ENCODE results near the gene KIAA1958. TPM values are rescaled to one million over a fixed set of nuclear protein-coding genes. Genes with fewer than 3 reads are reported as not detected.
A peak's percentile ranks its signal among the peaks of the same experiment; 100 is the strongest.

KIAA1958 gene
- total RNA-seq, 1 donor from 2014 or later = 26.9 TPM

GRCh38 chr9:112489876-112490666 lies 3.4 kb downstream of the KIAA1958 start:
- Mint-ChIP-seq H3K9me3 (peaks cover 25% of the 10 kb centered on the region), H3K4me3 (peak overlapping the region; percentile 24), H3K36me3 (peaks cover 29% of the 10 kb centered on the region), H3K27me3 (ENCODE audit: low read depth) (no peaks in the 10 kb centered on the region), H3K27ac (peak overlapping the region; percentile 88), H3K4me1 (peaks cover 39% of the 10 kb centered on the region)
- DNase-seq (ENCODE audit: low spot score in 2 of 2, unreplicated experiment in 2 of 2) = no peak
- no peak for TF ChIP-seq CTCF (IDR thresholded peaks at IDR 0.05; ENCODE audit: unreplicated experiment)

- no peak for DNase-seq (ENCODE audit: low spot score in 2 of 2, unreplicated experiment in 2 of 2)
- no peak overlapping the region for H3K4me3 Mint-ChIP-seq
- peaks cover 34% of the 10 kb centered on the region for H3K9me3 Mint-ChIP-seq
- H3K27ac Mint-ChIP-seq = no peak overlapping the region
- TF ChIP-seq CTCF (IDR thresholded peaks at IDR 0.05; ENCODE audit: unreplicated experiment) = no peak
- no peaks in the 10 kb centered on the region for H3K27me3 Mint-ChIP-seq (ENCODE audit: low read depth)
- peaks cover 23% of the 10 kb centered on the region for H3K4me1 Mint-ChIP-seq
- peaks cover 40% of the 10 kb centered on the region for H3K36me3 Mint-ChIP-seq
Measured at GRCh38 chr9:112493393-112494137, 6.9 kb downstream of the KIAA1958 start.

GRCh38 chr9:112494153-112494552 lies 7.5 kb downstream of the KIAA1958 start:
- no peaks in the 10 kb centered on the region for H3K27me3 Mint-ChIP-seq (ENCODE audit: low read depth)
- TF ChIP-seq CTCF (IDR thresholded peaks at IDR 0.05; ENCODE audit: unreplicated experiment) = no peak
- H3K4me1 Mint-ChIP-seq = peaks cover 18% of the 10 kb centered on the region
- no peak for DNase-seq (ENCODE audit: low spot score in 2 of 2, unreplicated experiment in 2 of 2)
- H3K36me3 Mint-ChIP-seq = peaks cover 46% of the 10 kb centered on the region
- H3K9me3 Mint-ChIP-seq = peaks cover 40% of the 10 kb centered on the region
- no peak overlapping the region for H3K27ac Mint-ChIP-seq
- H3K4me3 Mint-ChIP-seq = no peak overlapping the region

- peaks cover 46% of the 10 kb centered on the region for H3K36me3 Mint-ChIP-seq
- no peak for TF ChIP-seq CTCF (IDR thresholded peaks at IDR 0.05; ENCODE audit: unreplicated experiment)
- DNase-seq (ENCODE audit: low spot score in 2 of 2, unreplicated experiment in 2 of 2) = no peak
- no peaks in the 10 kb centered on the region for H3K27me3 Mint-ChIP-seq (ENCODE audit: low read depth)
- H3K27ac Mint-ChIP-seq = no peak overlapping the region
- H3K4me1 Mint-ChIP-seq = peaks cover 4% of the 10 kb centered on the region
- H3K4me3 Mint-ChIP-seq = no peak overlapping the region
- H3K9me3 Mint-ChIP-seq = peaks cover 40% of the 10 kb centered on the region
Measured at GRCh38 chr9:112495614-112496013, 9.0 kb downstream of the KIAA1958 start.

- H3K4me1 Mint-ChIP-seq = no peaks in the 10 kb centered on the region
- peak overlapping the region; percentile 7 for H3K27ac Mint-ChIP-seq
- no peaks in the 10 kb centered on the region for H3K27me3 Mint-ChIP-seq (ENCODE audit: low read depth)
- DNase-seq (ENCODE audit: low spot score in 2 of 2, unreplicated experiment in 2 of 2) = no peak
- no peak overlapping the region for H3K4me3 Mint-ChIP-seq
- H3K9me3 Mint-ChIP-seq = peaks cover 40% of the 10 kb centered on the region
- TF ChIP-seq CTCF (IDR thresholded peaks at IDR 0.05; ENCODE audit: unreplicated experiment) = no peak
- peaks cover 49% of the 10 kb centered on the region for H3K36me3 Mint-ChIP-seq
Measured at GRCh38 chr9:112496074-112496722, 9.6 kb downstream of the KIAA1958 start.

Data from mesothelial cell of epicardium (in vitro differentiated cells).